H1 (cell line): ENCODE measurements around the gene BABAM2. TPM values are rescaled to one million over a fixed set of nuclear protein-coding genes. Genes with fewer than 3 reads are reported as not detected.

ENCODE experiments used
- CTCF ChIA-PET: fragments of 300-600 bp; sonication (Branson Sonifier 250); formaldehyde crosslinking; loops from one replicate; lab custom pipeline; 2021; ENCODE audit not compliant: partially characterized antibody; lab: Charles Lee
- POLR2A ChIA-PET: fragments of 300-600 bp; sonication (Branson Sonifier 250); formaldehyde crosslinking; loops from one replicate; lab custom pipeline; 2021; ENCODE audit warnings: inconsistent platforms; ENCODE audit not compliant: partially characterized antibody; lab: Charles Lee
- DNase-seq, 2 experiments: peaks; one replicate each; pipeline versions ENCODE4 v3.0.0 to v3.0.0-alpha.2; 2010 to 2022; ENCODE audit warnings: low spot score in 2 of 2, low read depth in 1 of 2, mixed read lengths in 1 of 2
- FAIRE-seq: peaks from 2 replicates; lab custom pipeline; 2011; peaks lifted over from hg19 to GRCh38; lab: Jason Lieb, UNC
- H2AFZ ChIP-seq: 2 replicates; pipeline ENCODE4 v1.8.1; 2012; ENCODE audit warnings: low read length, inconsistent platforms
- H2AK5ac ChIP-seq: 2 replicates; pipeline ENCODE4 v1.6.1; 2013; ENCODE audit warnings: low read depth, low read length
- H2BK120ac ChIP-seq: replicated peaks from 2 replicates; pipeline ENCODE3; 2013; ENCODE audit warnings: low read depth, low read length, inconsistent platforms
- H2BK12ac ChIP-seq: 2 replicates; pipeline ENCODE4 v1.6.1; 2013; ENCODE audit warnings: low read depth, low read length
- H2BK15ac ChIP-seq: 2 replicates; pipeline ENCODE4 v1.6.1; 2013; ENCODE audit warnings: low read length
- H2BK20ac ChIP-seq: 2 replicates; pipeline ENCODE4 v1.6.1; 2013; ENCODE audit warnings: low read length
- H2BK5ac ChIP-seq: 2 replicates; pipeline ENCODE4 v1.6.1; 2013; ENCODE audit warnings: low read depth, low read length
- H3K14ac ChIP-seq: 2 replicates; pipeline ENCODE4 v1.6.1; 2013; ENCODE audit warnings: inconsistent platforms; ENCODE audit not compliant: insufficient read length
- H3K18ac ChIP-seq: 2 replicates; pipeline ENCODE4 v1.6.1; 2013; ENCODE audit warnings: low read length; ENCODE audit errors: extremely low read depth
- H3K23ac ChIP-seq: 2 replicates; pipeline ENCODE4 v1.6.1; 2013; ENCODE audit warnings: inconsistent platforms; ENCODE audit not compliant: insufficient read length
- H3K23me2 ChIP-seq: 2 replicates; pipeline ENCODE4 v1.6.1; 2013; ENCODE audit warnings: low read depth, low read length
- H3K27ac ChIP-seq: 2 replicates; pipeline ENCODE4 v1.6.1; 2011; ENCODE audit warnings: low read depth, low read length, inconsistent platforms
- H3K27me3 ChIP-seq, 4 experiments: replicated peaks in 1 of 4; 1 replicate in 1 of 4; 2 replicates in 3 of 4; pipeline versions ENCODE4 v1.6.1 to v1.8.1; 2011 to 2013; ENCODE audit warnings: low read length in 3 of 4, mild to moderate bottlenecking in 3 of 4, inconsistent platforms in 2 of 4, mixed read lengths in 2 of 4, moderate library complexity in 1 of 4; ENCODE audit not compliant: control insufficient read depth in 3 of 4, insufficient read depth in 3 of 4; ENCODE audit errors: extremely low read depth in 1 of 4
- H3K36me3 ChIP-seq, 4 experiments: 2 replicates each; pipeline versions ENCODE4 v1.6.1 to v1.8.1; 2011 to 2013; ENCODE audit warnings: mild to moderate bottlenecking in 4 of 4, low read length in 3 of 4, moderate library complexity in 2 of 4, control low read depth in 1 of 4, inconsistent platforms in 1 of 4; ENCODE audit not compliant: insufficient read depth in 4 of 4, control insufficient read depth in 2 of 4
- H3K4ac ChIP-seq: replicated peaks from 2 replicates; pipeline ENCODE3; 2013; ENCODE audit warnings: low read length, low read depth, mixed read lengths, inconsistent platforms; ENCODE audit not compliant: insufficient read length
- H3K4me1 ChIP-seq, 4 experiments: replicated peaks in 1 of 4; 1 replicate in 1 of 4; 2 replicates in 3 of 4; pipeline versions ENCODE4 v1.6.1 to v1.8.1; 2011 to 2013; ENCODE audit warnings: low read length in 3 of 4, inconsistent platforms in 2 of 4, mixed read lengths in 1 of 4; ENCODE audit not compliant: insufficient read depth in 4 of 4, control insufficient read depth in 3 of 4
- H3K4me2 ChIP-seq, 2 experiments: 2 replicates each; pipeline versions ENCODE4 v1.6.1 to v1.8.1; 2011 to 2013; ENCODE audit warnings: low read depth in 2 of 2, low read length in 2 of 2, control low read depth in 1 of 2, inconsistent platforms in 1 of 2, mild to moderate bottlenecking in 1 of 2; ENCODE audit not compliant: insufficient read depth in 1 of 2
- H3K4me3 ChIP-seq, 4 experiments: fragments of 200-600, 300-600 bp in 1 of 4; sonication (generic), shearing (Covaris generic), sonication (Bioruptor Twin) in 1 of 4; 2 replicates each; pipeline versions ENCODE4 v1.5.1 to v1.8.1; 2011 to 2016; ENCODE audit warnings: low read length in 4 of 4, low read depth in 3 of 4, control low read depth in 2 of 4, inconsistent platforms in 2 of 4, mild to moderate bottlenecking in 2 of 4, mixed read lengths in 1 of 4, moderate library complexity in 1 of 4; ENCODE audit not compliant: insufficient read depth in 2 of 4; ENCODE audit errors: extremely low read depth in 1 of 4
- H3K56ac ChIP-seq: replicated peaks from 2 replicates; pipeline ENCODE3; 2013; ENCODE audit warnings: low read depth, mild to moderate bottlenecking, mixed read lengths, low read length, inconsistent platforms; ENCODE audit not compliant: insufficient read length
- H3K79me1 ChIP-seq: 2 replicates; pipeline ENCODE4 v1.6.1; 2013; ENCODE audit warnings: low read depth, low read length, control low read depth
- H3K79me2 ChIP-seq, 2 experiments: 2 replicates each; pipeline versions ENCODE4 v1.6.1 to v1.8.1; 2012 to 2013; ENCODE audit warnings: low read length in 2 of 2, mild to moderate bottlenecking in 2 of 2, inconsistent platforms in 1 of 2; ENCODE audit not compliant: insufficient read depth in 2 of 2, control insufficient read depth in 1 of 2
- H3K9ac ChIP-seq, 4 experiments: replicated peaks in 1 of 4; 1 replicate in 1 of 4; 2 replicates in 3 of 4; pipeline versions ENCODE4 v1.6.1 to v1.8.1; 2011 to 2013; ENCODE audit warnings: low read depth in 3 of 4, low read length in 3 of 4, control low read depth in 2 of 4, mild to moderate bottlenecking in 2 of 4, moderate library complexity in 2 of 4, inconsistent platforms in 1 of 4; ENCODE audit errors: extremely low read depth in 1 of 4
- H3K9me3 ChIP-seq, 2 experiments: 2 replicates each; pipeline versions ENCODE4 v1.6.1 to v1.8.1; 2012 to 2013; ENCODE audit warnings: mild to moderate bottlenecking in 2 of 2, moderate library complexity in 2 of 2, control low read depth in 1 of 2, inconsistent platforms in 1 of 2, low read depth in 1 of 2, low read length in 1 of 2, mixed read lengths in 1 of 2; ENCODE audit not compliant: insufficient read depth in 2 of 2
- H4K20me1 ChIP-seq, 2 experiments: replicated peaks in 1 of 2; 2 replicates each; pipeline versions ENCODE3 to v1.8.1; 2011 to 2013; ENCODE audit warnings: inconsistent platforms in 2 of 2, low read length in 2 of 2, mild to moderate bottlenecking in 1 of 2; ENCODE audit not compliant: insufficient read depth in 2 of 2, control insufficient read depth in 1 of 2
- H4K5ac ChIP-seq: 2 replicates; pipeline ENCODE4 v1.6.1; 2013; ENCODE audit warnings: low read length, low read depth, mixed read lengths, inconsistent platforms; ENCODE audit not compliant: insufficient read length
- H4K8ac ChIP-seq: 2 replicates; pipeline ENCODE4 v1.8.0; 2013; ENCODE audit warnings: mild to moderate bottlenecking, moderate library complexity, low read length, inconsistent platforms; ENCODE audit not compliant: insufficient read depth; ENCODE audit errors: extremely low read depth
- H4K91ac ChIP-seq: replicated peaks from 2 replicates; pipeline ENCODE3; 2013; ENCODE audit warnings: low read length, mixed read lengths, inconsistent platforms; ENCODE audit not compliant: insufficient read length
- CREB1 ChIP-seq: IDR thresholded peaks from 2 replicates; pipeline ENCODE4 v1.6.1; 2012; ENCODE audit warnings: inconsistent platforms
- JUN ChIP-seq: IDR thresholded peaks from 2 replicates; pipeline ENCODE4 v1.6.1; 2011; ENCODE audit warnings: low read depth, mild to moderate bottlenecking, improper control_type of control experiment, low read length
- MAFK ChIP-seq: IDR thresholded peaks from 2 replicates; pipeline ENCODE4 v1.6.1; 2012; ENCODE audit warnings: low read depth, mild to moderate bottlenecking, improper control_type of control experiment, low read length
- SIRT6 ChIP-seq: IDR thresholded peaks from one replicate; pipeline ENCODE4 v1.7.1; 2012; ENCODE audit warnings: low read length, inconsistent platforms
- SP1 ChIP-seq: IDR thresholded peaks from 2 replicates; pipeline ENCODE4 v1.6.1; 2011; ENCODE audit warnings: low read depth, low read length
- SRF ChIP-seq: IDR thresholded peaks from 2 replicates; pipeline ENCODE4 v1.6.1; 2011; ENCODE audit warnings: mild to moderate bottlenecking, low read depth, low read length, moderate library complexity
- TAF1 ChIP-seq: IDR thresholded peaks from 2 replicates; pipeline ENCODE4 v1.6.1; 2011; ENCODE audit warnings: mild to moderate bottlenecking, low read depth, low read length
- TBP ChIP-seq: IDR thresholded peaks from 2 replicates; pipeline ENCODE4 v1.6.1; 2011; ENCODE audit warnings: low read depth, low read length, improper control_type of control experiment
- TCF12 ChIP-seq: IDR thresholded peaks from 2 replicates; pipeline ENCODE4 v1.6.1; 2011; ENCODE audit warnings: low read depth, mild to moderate bottlenecking, low read length
- YY1 ChIP-seq: IDR thresholded peaks from 2 replicates; pipeline ENCODE4 v1.6.1; 2011; ENCODE audit warnings: low read depth, mild to moderate bottlenecking, low read length
- WGBS, 2 experiments: shearing (Covaris generic) in 1 of 2; methylation state at CpG; one replicate each; pipeline versions ENCODE4 v1.1.6 to v1.1.7; 2013 to 2015; ENCODE audit warnings: low lambda C conversion rate in 2 of 2, mixed read lengths in 2 of 2, inconsistent platforms in 1 of 2, low coverage in 1 of 2, missing lambda C conversion rate in 1 of 2; ENCODE audit not compliant: insufficient replicate concordance in 2 of 2, insufficient coverage in 1 of 2, insufficient read length in 1 of 2; ENCODE audit errors: extremely low coverage in 1 of 2, missing lambda C conversion rate in 1 of 2; 5-methylcytosine and 5-hydroxymethylcytosine counted together
- polyA plus RNA-seq, 7 experiments: library from polyadenylated mRNA; depleted of rRNA in 3 of 7; stranded (reverse) in 5 of 7; unstranded in 2 of 7; fragments of >200 nt in 5 of 7; fragments of 200-250 nt in 2 of 7; gene quantifications; 1 replicate in 5 of 7; 2 replicates in 1 of 7; 4 replicates in 1 of 7; pipeline versions ENCODE4 v1.2.1 to v1.2.3, GENCODE V29; 2011 to 2013; ENCODE audit warnings: missing spikeins in 2 of 7, mixed read lengths in 2 of 7
- total RNA-seq: library from RNA; stranded (reverse); fragmentation: NEBNext Ultra II Directional; extraction: Animal tissue kit (Norgen Biotek cat#: 25700); gene quantifications from 2 replicates; pipeline ENCODE4 v1.2.1, GENCODE V29; 2021
- TF ChIP-seq, protein P1 (sequence below): IDR thresholded peaks from 2 replicates; pipeline ENCODE4 v1.6.1; 2012; ENCODE audit warnings: inconsistent platforms
- TF ChIP-seq, protein P2 (sequence below): IDR thresholded peaks from 2 replicates; pipeline ENCODE4 v1.6.1; 2012; ENCODE audit warnings: low read length, inconsistent platforms
- TF ChIP-seq, protein P3 (sequence below): IDR thresholded peaks from 2 replicates; pipeline ENCODE4 v1.6.1; 2011; ENCODE audit warnings: low read length, improper control_type of control experiment

The BABAM2 gene
- total and polyA plus RNA-seq, 2 of the 8 experiments (the other 6 are each of a cell fraction or from before 2014, with no cell fraction given) = 15.8 to 20.9 TPM

DNA sequence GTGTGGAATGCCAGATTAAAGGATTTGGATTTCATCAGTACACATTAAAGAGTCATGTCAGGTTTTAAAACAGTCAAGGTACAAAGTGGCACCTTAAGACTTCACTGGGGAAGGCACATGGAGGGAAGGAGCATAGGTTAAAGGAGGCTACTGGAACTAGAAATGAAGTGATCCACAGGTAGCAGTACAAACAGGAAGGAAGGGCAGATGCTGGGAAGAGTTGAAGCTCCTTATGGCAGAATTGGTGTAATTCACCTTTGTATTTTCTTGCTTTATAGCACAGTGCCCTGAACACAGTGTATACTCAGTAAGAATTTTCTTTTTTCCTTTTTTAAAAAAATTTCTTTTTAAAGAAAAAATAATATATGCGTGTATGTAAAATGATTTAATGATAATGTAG, 177.1 kb downstream of the BABAM2 start:
- no peak overlapping the region for H3K4me3 ChIP-seq
- no peak overlapping the region for H2AK5ac ChIP-seq
- no peak overlapping the region for H3K9ac ChIP-seq
- H3K27me3 ChIP-seq = no peaks in the 10 kb centered on the region
- no peak overlapping the region for H3K56ac ChIP-seq
- H3K27ac ChIP-seq = no peak overlapping the region
- H3K4me2 ChIP-seq = no peak overlapping the region
- no peaks in the 10 kb centered on the region for H3K23me2 ChIP-seq
- H3K18ac ChIP-seq = no peak overlapping the region
- H4K20me1 ChIP-seq = no peaks in the 10 kb centered on the region
- H3K23ac ChIP-seq = no peak overlapping the region
- no peak overlapping the region for H4K91ac ChIP-seq
- no peak overlapping the region for H4K5ac ChIP-seq
- H2BK15ac ChIP-seq = no peak overlapping the region
- H2AFZ ChIP-seq = no peak overlapping the region
- no peaks in the 10 kb centered on the region for H3K9me3 ChIP-seq
- no peak overlapping the region for H3K14ac ChIP-seq
- FAIRE-seq = no peak
- H3K79me1 ChIP-seq = no peaks in the 10 kb centered on the region
- ChIA-PET POLR2A (no interaction called here), CTCF (no interaction called here)
- no peak overlapping the region for H2BK120ac ChIP-seq
- no peak for DNase-seq
- H2BK20ac ChIP-seq = no peak overlapping the region
- H2BK5ac ChIP-seq = no peak overlapping the region
- TF ChIP-seq, protein P1, sequence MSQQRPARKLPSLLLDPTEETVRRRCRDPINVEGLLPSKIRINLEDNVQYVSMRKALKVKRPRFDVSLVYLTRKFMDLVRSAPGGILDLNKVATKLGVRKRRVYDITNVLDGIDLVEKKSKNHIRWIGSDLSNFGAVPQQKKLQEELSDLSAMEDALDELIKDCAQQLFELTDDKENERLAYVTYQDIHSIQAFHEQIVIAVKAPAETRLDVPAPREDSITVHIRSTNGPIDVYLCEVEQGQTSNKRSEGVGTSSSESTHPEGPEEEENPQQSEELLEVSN = no peak
- TF ChIP-seq SRF (no peak), TCF12 (no peak), MAFK (no peak), TAF1 (no peak), TBP (no peak), SIRT6 (no peak), YY1 (no peak), JUN (no peak), CREB1 (no peak), SP1 (no peak)
- TF ChIP-seq, protein P2, sequence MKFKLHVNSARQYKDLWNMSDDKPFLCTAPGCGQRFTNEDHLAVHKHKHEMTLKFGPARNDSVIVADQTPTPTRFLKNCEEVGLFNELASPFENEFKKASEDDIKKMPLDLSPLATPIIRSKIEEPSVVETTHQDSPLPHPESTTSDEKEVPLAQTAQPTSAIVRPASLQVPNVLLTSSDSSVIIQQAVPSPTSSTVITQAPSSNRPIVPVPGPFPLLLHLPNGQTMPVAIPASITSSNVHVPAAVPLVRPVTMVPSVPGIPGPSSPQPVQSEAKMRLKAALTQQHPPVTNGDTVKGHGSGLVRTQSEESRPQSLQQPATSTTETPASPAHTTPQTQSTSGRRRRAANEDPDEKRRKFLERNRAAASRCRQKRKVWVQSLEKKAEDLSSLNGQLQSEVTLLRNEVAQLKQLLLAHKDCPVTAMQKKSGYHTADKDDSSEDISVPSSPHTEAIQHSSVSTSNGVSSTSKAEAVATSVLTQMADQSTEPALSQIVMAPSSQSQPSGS = no peak
- TF ChIP-seq, protein P3, sequence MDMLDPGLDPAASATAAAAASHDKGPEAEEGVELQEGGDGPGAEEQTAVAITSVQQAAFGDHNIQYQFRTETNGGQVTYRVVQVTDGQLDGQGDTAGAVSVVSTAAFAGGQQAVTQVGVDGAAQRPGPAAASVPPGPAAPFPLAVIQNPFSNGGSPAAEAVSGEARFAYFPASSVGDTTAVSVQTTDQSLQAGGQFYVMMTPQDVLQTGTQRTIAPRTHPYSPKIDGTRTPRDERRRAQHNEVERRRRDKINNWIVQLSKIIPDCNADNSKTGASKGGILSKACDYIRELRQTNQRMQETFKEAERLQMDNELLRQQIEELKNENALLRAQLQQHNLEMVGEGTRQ = no peak
- TF ChIP-seq, all 59 proteins: peak for 0
- H3K4ac ChIP-seq = no peak overlapping the region
- 77 to 100% methylated on average over 1 of the region's 1 CpG for WGBS, 2 experiments
- H4K8ac ChIP-seq = no peak overlapping the region
- no peaks in the 10 kb centered on the region for H3K36me3 ChIP-seq
- no peaks in the 10 kb centered on the region for H3K4me1 ChIP-seq
- H3K79me2 ChIP-seq = no peaks in the 10 kb centered on the region
- no peak overlapping the region for H2BK12ac ChIP-seq
